ENCODE results near the gene PDRG1. TPM values are rescaled to one million over a fixed set of nuclear protein-coding genes. Genes with fewer than 3 reads are reported as not detected.

Gene PDRG1
- polyA plus RNA-seq, 2 of the 4 experiments (the other 2 are of a cell fraction): 20.7 to 25.2 TPM

DNA sequence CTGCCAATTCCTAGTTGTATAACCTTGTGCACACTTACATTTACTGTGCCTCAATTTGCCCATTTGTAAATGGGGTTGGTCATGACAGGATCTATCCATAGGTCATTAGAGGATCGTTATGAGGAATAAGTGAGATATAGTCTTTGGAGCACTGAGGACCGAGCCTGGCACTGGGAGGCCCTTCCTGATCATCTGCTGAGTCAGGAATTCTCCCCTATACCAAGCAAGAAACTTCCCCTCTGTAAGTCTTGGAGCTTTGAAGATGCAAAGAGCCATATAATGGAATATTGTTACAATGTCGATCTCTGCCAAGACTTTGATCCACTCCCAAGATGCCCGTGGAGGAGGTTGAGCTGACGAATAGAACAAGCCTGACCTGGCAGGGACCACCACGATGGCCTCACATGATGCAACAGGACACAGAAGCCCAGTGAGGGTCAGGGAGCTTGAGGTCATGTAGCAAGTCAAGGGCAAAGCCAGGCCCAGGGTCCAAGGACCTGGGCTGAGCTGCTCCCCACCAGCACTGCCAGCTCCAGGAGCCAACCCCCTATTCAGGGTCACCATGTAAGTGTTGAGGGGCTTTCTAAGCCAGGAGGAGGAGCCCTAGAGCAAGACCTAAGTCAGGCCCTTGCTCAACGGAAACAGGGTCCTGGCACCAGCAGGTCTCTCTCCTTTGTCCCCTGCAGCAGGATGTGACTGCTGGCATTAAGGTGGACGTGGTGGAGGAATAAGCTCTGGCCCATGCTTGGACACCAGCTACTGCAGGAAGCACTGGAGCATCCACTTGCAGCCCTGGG lies 16.7 kb downstream of the PDRG1 start:
- H3K4me2 ChIP-seq: no peak overlapping the region
- POLR2A ChIA-PET: no interaction called here
- no peak overlapping the region for H3K4me3 ChIP-seq
- FAIRE-seq: no peak
- no peaks in the 10 kb centered on the region for H3K4me1 ChIP-seq
- TF ChIP-seq GATA3 (IDR thresholded peaks at IDR 0.05; ENCODE audit: borderline replicate concordance) (no peak), MAFK (IDR thresholded peaks at IDR 0.05; ENCODE audit: partially characterized antibody) (peak; percentile 76)
- CTCF ChIA-PET: interaction anchor here (0.9 to 2.2 kb wide), 5 partner anchors 16 to 96 kb away, joined by 3 to 8 read pairs (median 4); partner anchors contain the start of gene PDRG1
- 42% methylated on average over 8 of the region's 8 CpGs for WGBS (ENCODE audit: missing lambda C conversion rate)
- no peak for DNase-seq (ENCODE audit: low read depth in 1 of 2, low spot score in 1 of 2)
- ATAC-seq: peak in 1 of 2 experiments; percentile 49; a peak in 2 of 6 replicates
- H3K27ac ChIP-seq: no peak overlapping the region
- H3K9me3 ChIP-seq: no peaks in the 10 kb centered on the region

DNA sequence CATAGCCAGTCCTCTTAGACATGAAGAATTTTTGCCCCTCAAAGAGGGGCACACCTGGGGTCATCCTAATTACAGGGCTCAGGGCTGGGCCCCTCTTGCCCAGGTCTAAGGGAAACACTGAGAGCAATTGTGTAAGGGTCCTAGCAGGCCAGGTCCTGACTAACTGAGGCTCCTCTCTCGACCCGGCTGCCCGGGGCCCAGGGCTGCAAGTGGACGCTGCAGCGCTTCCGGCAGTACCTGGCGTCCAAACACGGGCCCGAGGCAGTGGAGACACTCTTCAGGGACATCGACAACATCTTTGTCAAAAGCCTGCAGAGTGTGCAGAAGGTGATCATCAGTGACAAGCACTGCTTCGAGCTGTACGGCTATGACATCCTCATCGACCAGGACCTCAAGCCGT lies 17.4 kb downstream of the PDRG1 start:
- Histone ChIP-seq H3K4me3 (no peak overlapping the region), H3K4me1 (no peaks in the 10 kb centered on the region), H3K27ac (no peak overlapping the region), H3K4me2 (no peak overlapping the region), H3K9me3 (no peaks in the 10 kb centered on the region)
- TF ChIP-seq KDM1A (IDR thresholded peaks at IDR 0.05; ENCODE audit: low read depth): no peak
- no peak for TF ChIP-seq EHF (CRISPR knock-in tag; IDR thresholded peaks at IDR 0.05)
- TF ChIP-seq JUNB (IDR thresholded peaks at IDR 0.05): no peak
- TF ChIP-seq FOSL2 (IDR thresholded peaks at IDR 0.05): no peak
- TF ChIP-seq FOSL2 (CRISPR knock-in tag; IDR thresholded peaks at IDR 0.05): no peak
- no peak for TF ChIP-seq CTCF (IDR thresholded peaks at IDR 0.05)
- TF ChIP-seq USF2 (IDR thresholded peaks at IDR 0.05): no peak
- no peak for TF ChIP-seq NFE2L2 (conservative IDR thresholded peaks at IDR 0.05; ENCODE audit: low read length)
- no peak for TF ChIP-seq ELK1 (IDR thresholded peaks at IDR 0.05; ENCODE audit: low read depth, low read length)
- TF ChIP-seq FOXS1 (CRISPR knock-in tag; IDR thresholded peaks at IDR 0.05): no peak
- no peak for TF ChIP-seq ZC3H11A (IDR thresholded peaks at IDR 0.05)
- no peak for TF ChIP-seq SREBF2 (IDR thresholded peaks at IDR 0.05)
- no peak for TF ChIP-seq GATA3 (IDR thresholded peaks at IDR 0.05; ENCODE audit: borderline replicate concordance)
- TF ChIP-seq, protein P1, sequence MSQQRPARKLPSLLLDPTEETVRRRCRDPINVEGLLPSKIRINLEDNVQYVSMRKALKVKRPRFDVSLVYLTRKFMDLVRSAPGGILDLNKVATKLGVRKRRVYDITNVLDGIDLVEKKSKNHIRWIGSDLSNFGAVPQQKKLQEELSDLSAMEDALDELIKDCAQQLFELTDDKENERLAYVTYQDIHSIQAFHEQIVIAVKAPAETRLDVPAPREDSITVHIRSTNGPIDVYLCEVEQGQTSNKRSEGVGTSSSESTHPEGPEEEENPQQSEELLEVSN (IDR thresholded peaks at IDR 0.05; ENCODE audit: borderline replicate concordance, low read depth): no peak
- TF ChIP-seq EHMT2 (IDR thresholded peaks at IDR 0.05; ENCODE audit: low read depth): no peak
- TF ChIP-seq, protein P2, sequence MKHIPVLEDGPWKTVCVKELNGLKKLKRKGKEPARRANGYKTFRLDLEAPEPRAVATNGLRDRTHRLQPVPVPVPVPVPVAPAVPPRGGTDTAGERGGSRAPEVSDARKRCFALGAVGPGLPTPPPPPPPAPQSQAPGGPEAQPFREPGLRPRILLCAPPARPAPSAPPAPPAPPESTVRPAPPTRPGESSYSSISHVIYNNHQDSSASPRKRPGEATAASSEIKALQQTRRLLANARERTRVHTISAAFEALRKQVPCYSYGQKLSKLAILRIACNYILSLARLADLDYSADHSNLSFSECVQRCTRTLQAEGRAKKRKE (CRISPR knock-in tag; IDR thresholded peaks at IDR 0.05; ENCODE audit: low read depth): no peak
- TF ChIP-seq NR3C1 (IDR thresholded peaks at IDR 0.05): no peak
- TF ChIP-seq, protein P3, sequence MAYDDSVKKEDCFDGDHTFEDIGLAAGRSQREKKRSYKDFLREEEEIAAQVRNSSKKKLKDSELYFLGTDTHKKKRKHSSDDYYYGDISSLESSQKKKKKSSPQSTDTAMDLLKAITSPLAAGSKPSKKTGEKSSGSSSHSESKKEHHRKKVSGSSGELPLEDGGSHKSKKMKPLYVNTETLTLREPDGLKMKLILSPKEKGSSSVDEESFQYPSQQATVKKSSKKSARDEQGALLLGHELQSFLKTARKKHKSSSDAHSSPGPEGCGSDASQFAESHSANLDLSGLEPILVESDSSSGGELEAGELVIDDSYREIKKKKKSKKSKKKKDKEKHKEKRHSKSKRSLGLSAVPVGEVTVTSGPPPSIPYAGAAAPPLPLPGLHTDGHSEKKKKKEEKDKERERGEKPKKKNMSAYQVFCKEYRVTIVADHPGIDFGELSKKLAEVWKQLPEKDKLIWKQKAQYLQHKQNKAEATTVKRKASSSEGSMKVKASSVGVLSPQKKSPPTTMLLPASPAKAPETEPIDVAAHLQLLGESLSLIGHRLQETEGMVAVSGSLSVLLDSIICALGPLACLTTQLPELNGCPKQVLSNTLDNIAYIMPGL (CRISPR knock-in tag; IDR thresholded peaks at IDR 0.05; ENCODE audit: borderline replicate concordance): no peak
- no peak for TF ChIP-seq RARB (CRISPR knock-in tag; IDR thresholded peaks at IDR 0.05)
- no peak for TF ChIP-seq HOXB5 (CRISPR knock-in tag; IDR thresholded peaks at IDR 0.05)
- POLR2A ChIA-PET: no interaction called here
- DNase-seq (ENCODE audit: low read depth in 1 of 2, low spot score in 1 of 2) (no peak), FAIRE-seq (no peak), ATAC-seq (no peak)
- 57% methylated on average over 14 of the region's 14 CpGs for WGBS (ENCODE audit: missing lambda C conversion rate)
- CTCF ChIA-PET: interaction anchor here (0.9 to 2.2 kb wide), 4 partner anchors 15 to 97 kb away, joined by 3 to 8 read pairs (median 6); no protein-coding TSS in a partner anchor
